ENCODE results near the gene SMG6. TPM values are rescaled to one million over a fixed set of nuclear protein-coding genes. Genes with fewer than 3 reads are reported as not detected.

Gene SMG6
- total RNA-seq, 3 donors from 2014 or later: 24.9 to 29.3 (median 29.0) TPM

DNA sequence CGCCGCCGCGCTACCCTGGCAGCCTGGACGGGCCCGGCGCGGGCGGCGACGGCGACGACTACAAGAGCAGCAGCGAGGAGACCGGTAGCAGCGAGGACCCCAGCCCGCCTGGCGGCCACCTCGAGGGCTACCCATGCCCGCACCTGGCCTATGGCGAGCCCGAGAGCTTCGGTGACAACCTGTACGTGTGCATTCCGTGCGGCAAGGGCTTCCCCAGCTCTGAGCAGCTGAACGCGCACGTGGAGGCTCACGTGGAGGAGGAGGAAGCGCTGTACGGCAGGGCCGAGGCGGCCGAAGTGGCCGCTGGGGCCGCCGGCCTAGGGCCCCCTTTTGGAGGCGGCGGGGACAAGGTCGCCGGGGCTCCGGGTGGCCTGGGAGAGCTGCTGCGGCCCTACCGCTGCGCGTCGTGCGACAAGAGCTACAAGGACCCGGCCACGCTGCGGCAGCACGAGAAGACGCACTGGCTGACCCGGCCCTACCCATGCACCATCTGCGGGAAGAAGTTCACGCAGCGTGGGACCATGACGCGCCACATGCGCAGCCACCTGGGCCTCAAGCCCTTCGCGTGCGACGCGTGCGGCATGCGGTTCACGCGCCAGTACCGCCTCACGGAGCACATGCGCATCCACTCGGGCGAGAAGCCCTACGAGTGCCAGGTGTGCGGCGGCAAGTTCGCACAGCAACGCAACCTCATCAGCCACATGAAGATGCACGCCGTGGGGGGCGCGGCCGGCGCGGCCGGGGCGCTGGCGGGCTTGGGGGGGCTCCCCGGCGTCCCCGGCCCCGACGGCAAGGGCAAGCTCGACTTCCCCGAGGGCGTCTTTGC, 245.6 kb downstream of the SMG6 start:
- peak overlapping the region; percentile 61 to 84 (median 70) for H3K4me3 ChIP-seq
- intact Hi-C loops (cut with DNase I; ENCODE audit: low total_unique reads): loop anchor here (5.0 kb wide), 1 partner anchor 184 kb away; no protein-coding TSS in a partner anchor
- H3K27me3 ChIP-seq: no peaks in the 10 kb centered on the region
- H3K4me1 ChIP-seq: peaks cover 2 to 6% of the 10 kb centered on the region in 2 donors
- H3K9me3 ChIP-seq: no peaks in the 10 kb centered on the region
- DNase-seq (ENCODE audit: low spot score in 2 of 2): no peak
- TF ChIP-seq POLR2A (IDR thresholded peaks at IDR 0.05): no peak
- no peak for TF ChIP-seq POLR2AphosphoS5 (IDR thresholded peaks at IDR 0.05)
- no peak for TF ChIP-seq CTCF (IDR thresholded peaks at IDR 0.05)
- H3K27ac ChIP-seq: peak overlapping the region; percentile 74 to 89
- no peaks in the 10 kb centered on the region for H3K36me3 ChIP-seq

- H3K27ac ChIP-seq: peak overlapping the region; percentile 74 to 89
- H3K4me3 ChIP-seq: peak overlapping the region; percentile 61 to 84 (median 70)
- no peaks in the 10 kb centered on the region for H3K27me3 ChIP-seq
- no peak for DNase-seq (ENCODE audit: low spot score in 2 of 2)
- TF ChIP-seq CTCF (IDR thresholded peaks at IDR 0.05): no peak
- TF ChIP-seq POLR2AphosphoS5 (IDR thresholded peaks at IDR 0.05): no peak
- no peak for TF ChIP-seq POLR2A (IDR thresholded peaks at IDR 0.05)
- no peaks in the 10 kb centered on the region for H3K9me3 ChIP-seq
- intact Hi-C loops (cut with DNase I; ENCODE audit: low total_unique reads): loop anchor here (5.0 kb wide), 1 partner anchor 185 kb away; no protein-coding TSS in a partner anchor
- H3K4me1 ChIP-seq: peaks cover 2 to 6% of the 10 kb centered on the region in 2 donors
- H3K36me3 ChIP-seq: no peaks in the 10 kb centered on the region
Measured at GRCh38 chr17:2057175-2057759, 246.3 kb downstream of the SMG6 start.

GRCh38 chr17:2056206-2057174, 247.1 kb downstream of the SMG6 start:
- DNase-seq (ENCODE audit: low spot score in 2 of 2): no peak
- peaks cover 3 to 6% of the 10 kb centered on the region in 2 donors for H3K4me1 ChIP-seq
- intact Hi-C loops (cut with DNase I; ENCODE audit: low total_unique reads): loop anchor here (5.0 kb wide), 1 partner anchor 186 kb away; no protein-coding TSS in a partner anchor

DNA sequence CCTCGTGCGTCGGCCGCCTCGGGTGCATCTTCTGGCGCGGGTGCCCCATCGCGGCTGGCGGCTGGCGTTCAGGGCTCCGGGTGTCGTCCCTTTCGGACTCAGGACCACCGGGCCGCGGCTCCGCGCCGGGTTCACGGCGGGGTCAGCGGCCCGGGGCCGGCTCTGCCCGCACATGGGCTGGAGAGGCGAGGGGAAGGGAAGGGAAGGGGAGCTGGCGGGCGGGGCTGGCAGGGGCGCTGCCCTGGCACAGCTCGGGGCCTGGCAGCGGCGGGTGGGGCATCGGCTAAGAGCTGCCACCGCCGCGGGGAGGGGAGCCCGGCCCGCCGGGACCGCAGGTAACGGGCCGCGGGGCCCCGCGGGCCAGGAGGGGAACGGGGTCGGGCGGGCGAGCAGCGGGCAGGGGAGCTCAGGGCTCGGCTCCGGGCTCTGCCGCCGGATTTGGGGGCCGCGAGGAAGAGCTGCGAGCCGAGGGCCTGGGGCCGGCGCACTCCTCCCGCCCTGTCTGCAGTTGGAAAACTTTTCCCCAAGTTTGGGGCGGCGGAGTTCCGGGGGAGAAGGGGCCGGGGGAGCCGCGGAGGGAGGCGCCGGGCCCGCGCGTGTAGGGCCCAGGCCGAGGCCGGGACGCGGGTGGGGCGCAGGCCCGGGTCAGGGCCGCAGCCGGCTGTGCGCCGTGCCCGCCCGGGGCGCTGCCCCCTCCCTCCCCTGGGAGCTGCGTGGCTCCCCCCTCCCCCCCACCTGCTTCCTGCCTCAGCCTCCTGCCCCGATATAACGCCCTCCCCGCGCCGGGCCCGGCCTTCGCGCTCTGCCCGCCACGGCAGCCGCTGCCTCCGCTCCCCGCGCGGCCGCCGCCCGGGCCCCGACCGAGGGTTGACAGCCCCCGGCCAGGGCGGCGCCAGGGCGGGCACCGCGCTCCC, 248.0 kb downstream of the SMG6 start:
- Histone ChIP-seq H3K4me1 (peaks cover 10 to 11% of the 10 kb centered on the region in 2 donors), H3K4me3 (peak overlapping the region; percentile 61 to 84 (median 70)), H3K9me3 (no peaks in the 10 kb centered on the region), H3K27ac (peak overlapping the region; percentile 85 to 89), H3K36me3 (no peaks in the 10 kb centered on the region), H3K27me3 (no peaks in the 10 kb centered on the region)
- intact Hi-C loops (cut with DNase I; ENCODE audit: low total_unique reads): loop anchor here (5.0 kb wide), 1 partner anchor 187 kb away; no protein-coding TSS in a partner anchor
- DNase-seq (ENCODE audit: low spot score in 2 of 2): no peak
- TF ChIP-seq POLR2A (IDR thresholded peaks at IDR 0.05): no peak
- no peak for TF ChIP-seq CTCF (IDR thresholded peaks at IDR 0.05)
- no peak for TF ChIP-seq POLR2AphosphoS5 (IDR thresholded peaks at IDR 0.05)

More at GRCh38 chr17:2056206-2057174, 247.1 kb downstream of the SMG6 start:
- Histone ChIP-seq H3K27me3 (no peaks in the 10 kb centered on the region), H3K9me3 (no peaks in the 10 kb centered on the region), H3K27ac (peak overlapping the region; percentile 85 to 89), H3K36me3 (no peaks in the 10 kb centered on the region), H3K4me3 (peak overlapping the region; percentile 61 to 84 (median 70))
- no peak for TF ChIP-seq POLR2A (IDR thresholded peaks at IDR 0.05)
- peak in 1 of 3 donors; percentile 22 for TF ChIP-seq POLR2AphosphoS5 (IDR thresholded peaks at IDR 0.05)
